Neural cell (in vitro differentiated cells): ENCODE data around the gene NEDD4L. TPM values are rescaled to one million over a fixed set of nuclear protein-coding genes. Genes with fewer than 3 reads are reported as not detected.

Source experiments
- H2AFZ ChIP-seq: fragments of 200-600, 300-800 bp; sonication (generic), shearing (Covaris generic); 2 replicates; pipeline ENCODE4 v1.6.0; 2014; ENCODE audit warnings: low read depth, mild to moderate bottlenecking, antibody characterized with exemption, low read length, moderate library complexity
- H3F3A ChIP-seq: fragments of 200-600 bp; shearing (Covaris generic); 2 replicates; pipeline ENCODE4 v1.6.1; 2016; ENCODE audit warnings: mild to moderate bottlenecking, moderate library complexity, mixed read lengths, antibody characterized with exemption, low read length; ENCODE audit not compliant: insufficient read depth, poor library complexity, severe bottlenecking
- H3K27ac ChIP-seq: fragments of 200-600, 300-800 bp; sonication (generic), shearing (Covaris generic); 2 replicates; pipeline ENCODE4 v1.5.1; 2014; ENCODE audit warnings: mild to moderate bottlenecking, low read length, moderate library complexity
- H3K27me3 ChIP-seq: fragments of 300-800, 200-600 bp; sonication (generic), shearing (Covaris generic); 2 replicates; pipeline ENCODE4 v1.6.0; 2014; ENCODE audit warnings: mild to moderate bottlenecking, low read depth, low read length, moderate library complexity; ENCODE audit not compliant: insufficient read depth
- H3K36me3 ChIP-seq: fragments of 300-800, 200-600 bp; sonication (generic), shearing (Covaris generic); 2 replicates; pipeline ENCODE4 v1.5.1; 2014; ENCODE audit warnings: mild to moderate bottlenecking, antibody characterized with exemption, low read length, moderate library complexity; ENCODE audit not compliant: insufficient read depth
- H3K4me2 ChIP-seq: fragments of 300-800, 200-600 bp; sonication (generic), shearing (Covaris generic); 2 replicates; pipeline ENCODE4 v1.6.0; 2014; ENCODE audit warnings: mild to moderate bottlenecking, low read length
- H3K4me3 ChIP-seq: fragments of 300-800, 200-600 bp; sonication (generic), shearing (Covaris generic); 2 replicates; pipeline ENCODE4 v1.5.1; 2014; ENCODE audit warnings: mild to moderate bottlenecking, low read length, moderate library complexity
- H3K79me2 ChIP-seq: fragments of 200-600 bp; shearing (Covaris generic); replicated peaks from 2 replicates; pipeline ENCODE4 v1.6.0; 2014; ENCODE audit warnings: mild to moderate bottlenecking, low read length, moderate library complexity; ENCODE audit not compliant: insufficient read depth
- H3K9ac ChIP-seq: fragments of 300-800, 200-600 bp; sonication (generic), shearing (Covaris generic); 2 replicates; pipeline ENCODE4 v1.6.1; 2016; ENCODE audit warnings: mild to moderate bottlenecking, low read length, mixed read lengths
- H3K9me2 ChIP-seq: fragments of 200-600 bp; shearing (Covaris generic); 2 replicates; pipeline ENCODE4 v1.6.1; 2016; ENCODE audit warnings: mild to moderate bottlenecking, low read length, mixed read lengths; ENCODE audit not compliant: insufficient read depth
- H3K9me3 ChIP-seq: fragments of 200-600, 300-800 bp; sonication (generic), shearing (Covaris generic); 2 replicates; pipeline ENCODE4 v1.6.1; 2016; ENCODE audit warnings: mild to moderate bottlenecking, mixed run types, low read length, moderate library complexity, mixed read lengths
- H4K20me1 ChIP-seq: fragments of 200-600 bp; shearing (Covaris generic); 2 replicates; pipeline ENCODE4 v1.6.1; 2016; ENCODE audit warnings: mild to moderate bottlenecking, mixed run types; ENCODE audit not compliant: insufficient read depth
- EP300 ChIP-seq: fragments of 450-650 bp; conservative IDR thresholded peaks from 2 replicates; pipeline ENCODE4 v1.6.1; 2014; ENCODE audit warnings: antibody characterized with exemption, mild to moderate bottlenecking, moderate library complexity; ENCODE audit not compliant: poor library complexity, severe bottlenecking
- EZH2 ChIP-seq: fragments of 200-600, 300-800 bp; shearing (Covaris generic), sonication (generic); IDR thresholded peaks from 2 replicates; pipeline ENCODE4 v1.6.1; 2014; ENCODE audit warnings: antibody characterized with exemption, low read length, borderline replicate concordance, mild to moderate bottlenecking; ENCODE audit not compliant: insufficient read depth, poor library complexity, severe bottlenecking
- MXI1 ChIP-seq: fragments of 450-650 bp; conservative IDR thresholded peaks from 2 replicates; pipeline ENCODE4 v1.6.1; 2014; ENCODE audit warnings: antibody characterized with exemption, mild to moderate bottlenecking; ENCODE audit not compliant: poor library complexity, severe bottlenecking
- POLR2AphosphoS5 ChIP-seq: IDR thresholded peaks from 2 replicates; pipeline ENCODE4 v1.6.1; 2012
- RAD21 ChIP-seq: fragments of 450-650 bp; conservative IDR thresholded peaks from 2 replicates; pipeline ENCODE4 v1.6.1; 2014; ENCODE audit warnings: antibody characterized with exemption, mild to moderate bottlenecking, moderate library complexity
- REST ChIP-seq: IDR thresholded peaks from 2 replicates; pipeline ENCODE4 v1.6.1; 2012; ENCODE audit warnings: borderline replicate concordance
- SMC3 ChIP-seq: fragments of 450-650 bp; conservative IDR thresholded peaks from 2 replicates; pipeline ENCODE4 v1.6.1; 2014; ENCODE audit warnings: antibody characterized with exemption, mild to moderate bottlenecking, moderate library complexity; ENCODE audit not compliant: poor library complexity
- TAF1 ChIP-seq: IDR thresholded peaks from 2 replicates; pipeline ENCODE4 v1.6.1; 2012; ENCODE audit warnings: low read depth
- polyA plus RNA-seq: library from polyadenylated mRNA; depleted of rRNA; stranded (reverse); fragments of >200 nt; gene quantifications from 2 replicates; pipeline ENCODE4 v1.2.3, GENCODE V29; 2014
- TF ChIP-seq, protein P1 (sequence below): fragments of 450-650 bp; IDR thresholded peaks from 2 replicates; pipeline ENCODE4 v1.5.1; 2014; ENCODE audit warnings: antibody characterized with exemption, mild to moderate bottlenecking, moderate library complexity; ENCODE audit not compliant: poor library complexity, severe bottlenecking

The NEDD4L gene
- polyA plus RNA-seq, 1 donor from 2014 or later = 97.9 TPM

DNA sequence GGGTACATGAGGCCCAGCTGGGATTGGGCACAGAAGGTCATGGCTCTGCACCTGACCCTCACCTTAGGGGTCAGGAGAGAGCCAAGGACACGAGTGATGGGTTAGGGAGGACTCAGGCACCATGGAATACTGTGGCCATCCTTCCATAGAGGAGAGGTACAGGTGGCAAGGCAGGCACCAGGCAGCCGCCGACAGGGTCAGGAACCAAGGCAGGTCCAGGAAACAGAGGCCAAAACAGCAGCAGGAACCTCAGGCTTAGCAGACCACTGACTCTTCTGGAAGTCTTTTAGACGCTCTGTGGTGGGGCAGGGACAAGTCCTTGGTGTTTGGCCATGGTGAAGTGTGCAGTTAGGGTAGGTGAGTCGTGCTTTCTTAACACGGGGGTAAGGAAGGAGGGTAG lies 128.0 kb downstream of the NEDD4L start:
- Histone ChIP-seq H3K79me2 (peaks cover 37% of the 10 kb centered on the region), H3K9ac (no peak overlapping the region), H3K9me2 (no peaks in the 10 kb centered on the region), H3K27ac (no peak overlapping the region), H3K9me3 (no peaks in the 10 kb centered on the region), H4K20me1 (peaks cover 5% of the 10 kb centered on the region), H3K36me3 (peaks cover 12% of the 10 kb centered on the region), H2AFZ (no peak overlapping the region), H3K27me3 (no peaks in the 10 kb centered on the region), H3K4me3 (no peak overlapping the region), H3K4me2 (no peak overlapping the region), H3F3A (no peaks in the 10 kb centered on the region)
- no peak for TF ChIP-seq RAD21
- TF ChIP-seq POLR2AphosphoS5 = no peak
- TF ChIP-seq, protein P1, sequence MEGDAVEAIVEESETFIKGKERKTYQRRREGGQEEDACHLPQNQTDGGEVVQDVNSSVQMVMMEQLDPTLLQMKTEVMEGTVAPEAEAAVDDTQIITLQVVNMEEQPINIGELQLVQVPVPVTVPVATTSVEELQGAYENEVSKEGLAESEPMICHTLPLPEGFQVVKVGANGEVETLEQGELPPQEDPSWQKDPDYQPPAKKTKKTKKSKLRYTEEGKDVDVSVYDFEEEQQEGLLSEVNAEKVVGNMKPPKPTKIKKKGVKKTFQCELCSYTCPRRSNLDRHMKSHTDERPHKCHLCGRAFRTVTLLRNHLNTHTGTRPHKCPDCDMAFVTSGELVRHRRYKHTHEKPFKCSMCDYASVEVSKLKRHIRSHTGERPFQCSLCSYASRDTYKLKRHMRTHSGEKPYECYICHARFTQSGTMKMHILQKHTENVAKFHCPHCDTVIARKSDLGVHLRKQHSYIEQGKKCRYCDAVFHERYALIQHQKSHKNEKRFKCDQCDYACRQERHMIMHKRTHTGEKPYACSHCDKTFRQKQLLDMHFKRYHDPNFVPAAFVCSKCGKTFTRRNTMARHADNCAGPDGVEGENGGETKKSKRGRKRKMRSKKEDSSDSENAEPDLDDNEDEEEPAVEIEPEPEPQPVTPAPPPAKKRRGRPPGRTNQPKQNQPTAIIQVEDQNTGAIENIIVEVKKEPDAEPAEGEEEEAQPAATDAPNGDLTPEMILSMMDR = no peak
- no peak for TF ChIP-seq REST
- no peak for TF ChIP-seq SMC3
- no peak for TF ChIP-seq TAF1
- no peak for TF ChIP-seq EP300
- TF ChIP-seq MXI1 = no peak
- no peak for TF ChIP-seq EZH2

DNA sequence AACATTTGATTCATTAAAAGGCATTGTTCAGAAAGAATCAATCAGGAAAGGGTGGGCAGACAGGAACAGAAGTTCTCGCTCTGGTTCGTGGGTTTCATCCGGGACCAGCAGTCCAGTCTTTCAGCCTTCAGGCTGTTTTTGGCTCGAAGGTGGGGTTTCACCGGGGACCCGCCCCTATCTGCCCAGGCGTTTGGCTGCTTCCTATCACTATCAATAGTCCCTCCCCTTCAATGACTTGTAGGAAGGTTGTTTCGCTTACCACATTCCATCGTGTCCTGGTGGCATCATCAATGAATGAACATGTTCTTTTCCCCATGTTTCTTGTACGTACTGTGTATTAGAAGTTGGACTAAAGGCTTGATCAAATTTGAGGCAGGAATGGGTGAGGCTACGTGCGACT lies 130.3 kb downstream of the NEDD4L start:
- H3K4me2 ChIP-seq = no peak overlapping the region
- TF ChIP-seq EP300 (no peak), EZH2 (no peak), SMC3 (no peak)
- TF ChIP-seq, protein P1 = no peak

More for the DNA sequence above, 130.3 kb downstream of the NEDD4L start:
- no peak overlapping the region for H2AFZ ChIP-seq
- H4K20me1 ChIP-seq = peaks cover 10% of the 10 kb centered on the region
- H3K4me3 ChIP-seq = no peak overlapping the region
- peaks cover 51% of the 10 kb centered on the region for H3K79me2 ChIP-seq
- H3K9me2 ChIP-seq = no peaks in the 10 kb centered on the region
- no peaks in the 10 kb centered on the region for H3K27me3 ChIP-seq
- peaks cover 12% of the 10 kb centered on the region for H3K36me3 ChIP-seq
- H3K9me3 ChIP-seq = no peaks in the 10 kb centered on the region
- H3F3A ChIP-seq = no peaks in the 10 kb centered on the region
- no peak overlapping the region for H3K9ac ChIP-seq
- H3K27ac ChIP-seq = no peak overlapping the region
